GM19023 (cell line): ENCODE measurements around the gene ABCB9.
"Not testable (repeated sequence)": the region's sequence is repeated elsewhere in the genome, so short reads cannot be mapped to it uniquely, and the experiment has no call there.

ENCODE experiments used
- ATAC-seq: cut with Tn5 transposase; IDR thresholded peaks from one replicate; pipeline ENCODE4 v1.9.1; 2021; ENCODE audit warnings: mild to moderate bottlenecking, moderate library complexity; ENCODE audit not compliant: unreplicated experiment

ABCB9 gene

GRCh38 chr12:122944605-122945592 is 21.4 kb downstream of the ABCB9 start:
- no peak for ATAC-seq

GRCh38 chr12:122943196-122943595 is 23.1 kb downstream of the ABCB9 start:
- no peak for ATAC-seq

- ATAC-seq: no peak
Observed at GRCh38 chr12:122942637-122943036, 23.6 kb downstream of the ABCB9 start.

DNA sequence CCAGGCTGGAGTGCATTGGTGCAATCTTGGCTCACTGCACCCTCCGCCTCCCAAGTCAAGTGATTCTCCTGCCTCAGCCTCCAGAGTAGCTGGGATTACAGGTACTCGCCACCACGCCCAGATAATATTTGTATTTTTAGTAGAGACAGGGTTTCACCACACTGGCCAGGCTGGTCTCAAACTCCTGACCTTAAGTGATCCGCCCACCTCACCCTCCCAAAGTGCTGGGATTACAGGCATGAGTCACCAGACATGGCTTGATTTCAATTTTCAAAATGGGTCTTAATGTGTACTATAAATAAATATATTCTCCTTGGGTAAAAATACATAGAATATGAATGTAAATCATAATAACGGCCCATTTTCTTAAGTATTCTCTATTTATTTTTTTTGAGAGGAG is 24.9 kb downstream of the ABCB9 start:
- ATAC-seq: not testable (repeated sequence)

DNA sequence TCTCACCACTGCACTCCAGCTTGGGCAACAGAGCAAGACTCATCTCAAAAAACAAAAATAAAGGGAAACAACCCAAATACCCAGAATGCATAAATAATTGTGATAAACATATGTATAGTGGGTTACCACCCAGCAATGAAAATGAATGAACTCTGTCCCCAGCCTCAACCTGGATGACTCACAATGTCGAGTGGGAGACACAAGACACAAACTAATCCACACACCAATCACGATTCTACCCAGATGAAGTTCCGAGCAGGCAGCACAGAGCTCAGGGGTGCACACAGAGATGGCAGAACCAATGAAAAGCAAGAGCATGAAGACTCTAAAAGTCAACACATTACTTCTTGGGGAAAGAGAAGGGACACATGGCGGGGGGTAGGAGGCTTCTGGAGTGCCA is 27.1 kb downstream of the ABCB9 start:
- ATAC-seq: no peak

GRCh38 chr12:122937622-122938091 is 28.6 kb downstream of the ABCB9 start:
- ATAC-seq: no peak

- ATAC-seq: no peak
Observed at GRCh38 chr12:122935318-122935717, 30.9 kb downstream of the ABCB9 start.

DNA sequence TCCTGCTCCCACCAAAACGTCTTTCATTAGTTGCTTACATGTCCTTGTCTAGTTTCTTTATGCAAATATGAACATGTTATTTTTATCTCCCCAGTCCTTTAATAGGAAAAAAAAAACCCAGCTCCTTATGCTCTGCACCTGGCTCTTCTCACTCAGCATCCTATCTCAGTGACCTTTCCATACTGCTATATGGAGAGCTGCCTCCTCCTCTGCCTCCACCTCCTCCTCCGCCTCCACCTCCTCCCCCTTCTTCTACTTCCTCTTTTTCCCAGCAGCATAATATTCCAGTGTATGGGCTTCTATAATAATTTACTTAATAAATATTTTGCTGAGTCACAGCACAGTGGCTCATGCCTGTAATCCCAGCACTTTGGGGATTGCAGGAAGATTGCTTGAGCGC is 31.5 kb downstream of the ABCB9 start:
- no peak for ATAC-seq

GRCh38 chr12:122932207-122932606 is 34.1 kb downstream of the ABCB9 start:
- ATAC-seq: no peak

DNA sequence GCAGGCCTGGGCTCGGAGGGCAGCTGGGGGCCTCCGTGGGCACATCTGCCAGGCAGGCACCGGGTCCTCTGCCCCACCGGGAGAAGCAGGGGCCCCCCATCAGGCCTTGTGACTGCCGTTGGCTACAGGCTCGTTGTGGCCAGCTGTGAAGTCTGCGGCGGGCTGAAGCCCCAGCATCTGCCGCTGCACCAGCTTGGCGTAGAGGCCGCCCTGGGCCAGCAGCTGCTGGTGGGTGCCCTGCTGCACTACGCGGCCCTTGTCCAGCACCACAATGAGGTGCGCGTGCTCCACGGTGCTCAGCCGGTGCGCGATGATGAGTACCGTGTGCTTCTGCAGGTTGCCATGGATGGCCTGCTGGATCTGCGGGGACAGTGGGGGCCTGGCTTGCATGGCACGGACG is 36.5 kb downstream of the ABCB9 start:
- no peak for ATAC-seq

GRCh38 chr12:122929148-122929538 is 37.1 kb downstream of the ABCB9 start:
- no peak for ATAC-seq

DNA sequence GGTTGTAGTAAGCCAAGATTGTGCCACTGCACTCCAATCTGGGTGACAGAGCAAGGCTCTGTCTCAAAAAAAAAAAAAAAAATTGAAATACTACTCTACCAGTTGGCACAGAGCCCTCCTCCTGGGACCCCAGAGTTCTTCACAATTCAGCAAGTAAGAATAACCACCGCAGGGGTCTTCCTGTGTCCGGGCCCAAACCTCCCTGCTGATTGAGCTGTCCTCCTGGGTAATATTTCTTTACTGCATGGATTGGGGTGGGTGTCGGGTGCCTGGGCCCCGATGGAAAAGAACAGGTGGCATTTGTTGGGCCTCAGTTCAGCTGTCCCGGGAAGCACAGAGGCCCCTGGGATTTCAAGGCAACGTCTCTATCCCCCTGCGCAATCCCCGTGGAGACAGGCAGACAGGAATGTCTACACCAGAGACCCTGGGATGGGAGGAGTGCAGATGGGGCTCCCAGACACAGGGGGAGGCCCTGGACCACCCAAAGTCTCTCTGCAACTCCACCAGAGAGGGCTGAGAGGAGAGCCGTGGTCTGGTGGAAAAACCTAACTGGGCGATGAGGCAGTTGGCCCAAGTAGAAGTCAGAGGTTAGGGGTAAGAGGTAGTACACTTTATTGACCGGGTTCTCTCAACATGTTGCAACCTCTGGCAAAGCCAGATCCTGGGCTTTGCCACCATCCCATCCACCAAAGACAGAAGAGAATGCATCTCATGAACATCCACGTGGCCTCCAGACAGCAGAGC is 37.7 kb downstream of the ABCB9 start:
- ATAC-seq: no peak

- ATAC-seq: no peak
Observed at GRCh38 chr12:122927756-122928403, 38.4 kb downstream of the ABCB9 start.

DNA sequence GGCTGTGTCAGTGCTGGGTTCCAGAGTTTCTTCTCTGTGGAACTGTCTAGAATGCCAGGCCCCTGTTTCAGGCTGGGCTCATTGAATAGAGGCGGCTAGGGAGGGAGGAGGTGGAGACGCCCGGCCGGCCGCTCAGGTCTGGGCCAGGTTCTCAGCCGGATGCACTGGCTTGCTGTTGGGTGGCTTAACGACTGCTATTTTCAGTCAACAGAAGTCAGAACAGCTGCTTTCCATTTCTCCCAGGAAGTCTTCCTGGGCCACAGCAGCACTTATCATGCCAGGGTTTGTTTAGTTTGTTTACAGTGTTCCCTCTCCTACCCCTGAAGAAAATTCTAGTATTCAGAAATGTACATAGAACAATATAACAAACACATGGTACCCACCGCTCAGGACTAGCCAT is 44.3 kb downstream of the ABCB9 start:
- no peak for ATAC-seq

DNA sequence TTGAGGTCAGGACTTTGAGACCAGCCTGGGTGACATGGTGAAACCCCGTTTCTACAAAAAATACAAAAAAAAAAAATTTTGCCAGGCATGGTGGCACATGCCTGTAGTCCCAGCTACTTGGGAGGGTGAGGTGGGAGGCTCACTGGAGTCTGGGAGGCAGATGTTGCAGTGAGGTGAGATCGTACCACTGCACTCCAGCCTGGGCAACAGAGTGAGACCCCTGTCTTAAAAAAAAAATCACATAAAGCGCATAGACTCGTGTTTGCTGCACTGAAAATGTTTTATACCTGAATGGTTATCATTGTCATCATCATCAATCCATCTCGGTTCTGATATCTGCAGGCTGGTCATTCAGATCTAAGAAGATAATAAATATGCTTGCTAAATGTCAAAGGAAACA is 45.6 kb downstream of the ABCB9 start:
- ATAC-seq: no peak

DNA sequence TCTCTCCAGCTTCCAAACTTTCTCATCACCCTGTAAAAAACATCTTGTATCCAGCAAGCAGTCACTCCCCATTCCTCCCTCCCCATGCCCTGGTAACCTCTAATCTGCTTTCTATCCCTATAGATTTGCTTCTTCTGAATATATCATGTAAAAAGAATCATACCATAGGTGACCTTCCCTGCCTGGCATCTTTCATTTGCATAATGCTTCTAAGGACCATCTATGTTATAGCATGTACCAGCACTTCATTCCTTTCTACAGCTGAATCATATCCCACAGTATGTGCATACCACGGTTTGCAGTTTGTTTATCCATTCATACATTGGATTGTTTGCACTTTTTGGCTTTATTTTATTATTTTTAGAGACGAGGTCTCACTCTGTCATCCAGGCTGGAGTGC is 47.4 kb downstream of the ABCB9 start:
- no peak for ATAC-seq

DNA sequence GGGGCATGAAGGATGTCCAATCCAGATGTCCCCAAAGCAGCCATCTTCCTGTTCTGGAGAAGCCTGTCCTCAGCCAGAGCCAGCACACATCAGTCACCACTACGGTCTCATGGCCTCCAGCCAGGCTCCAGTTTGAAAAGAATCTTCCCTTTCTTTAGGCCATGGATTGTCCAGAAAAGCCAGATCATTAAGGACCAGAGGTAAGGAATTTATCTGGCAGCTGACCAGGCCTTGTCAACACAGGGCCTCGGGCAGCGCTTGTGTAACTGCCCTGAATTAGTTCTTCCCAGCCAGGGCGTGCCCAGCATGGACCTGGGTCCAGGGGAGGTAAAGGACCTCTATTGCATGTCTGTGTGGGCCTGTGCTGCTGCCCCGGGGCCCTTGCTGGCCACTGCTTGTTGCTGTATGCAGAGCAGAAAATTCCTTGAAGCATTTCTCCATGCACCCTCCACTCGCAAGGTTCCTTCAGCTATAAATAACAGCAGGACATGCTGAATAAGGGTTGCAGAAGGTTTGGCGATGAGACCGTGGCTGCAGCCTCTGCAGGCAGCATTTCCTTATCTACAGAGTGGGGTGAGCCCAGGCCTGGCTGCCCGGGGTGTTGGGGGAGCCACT is 48.6 kb downstream of the ABCB9 start:
- no peak for ATAC-seq

DNA sequence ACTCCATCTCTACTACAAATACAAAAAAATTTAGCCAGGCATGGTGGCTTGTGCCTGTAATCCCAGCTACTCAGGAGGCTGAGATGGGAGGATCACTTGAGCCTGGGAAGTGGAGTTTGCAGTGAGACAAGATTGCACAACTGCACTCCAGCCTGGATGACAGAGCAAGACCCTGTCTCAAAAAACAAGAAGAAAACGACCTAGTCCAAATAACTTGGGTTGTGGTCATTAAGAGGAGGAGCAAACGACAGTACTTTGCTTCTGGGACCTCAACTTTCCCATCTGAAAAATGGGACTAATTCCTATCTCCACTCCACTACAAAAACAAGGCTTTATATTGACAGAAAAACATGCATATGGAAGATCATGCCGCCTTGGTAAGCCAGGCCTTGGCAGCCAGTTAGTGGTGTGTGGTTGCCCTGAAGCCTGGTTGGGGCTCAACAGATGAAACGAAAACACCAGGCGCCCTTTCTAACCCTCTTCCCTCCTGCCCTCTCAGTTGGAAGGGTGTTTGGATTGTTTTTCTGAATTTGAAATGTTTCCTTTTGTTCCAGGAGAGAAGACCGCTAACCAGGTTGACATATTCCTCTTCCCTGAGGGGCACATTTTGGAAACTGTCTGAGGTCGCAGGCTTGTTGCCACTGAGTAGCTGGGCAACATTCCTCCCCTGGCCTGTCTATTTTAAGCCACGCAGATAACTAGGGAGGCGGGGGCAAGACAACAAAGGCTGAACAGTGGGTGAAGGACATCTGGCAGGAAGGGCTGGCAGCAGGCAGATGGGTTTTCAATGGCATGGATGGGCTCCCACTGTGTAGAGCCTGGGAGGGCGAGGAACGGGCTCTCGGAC is 56.6 kb downstream of the ABCB9 start:
- ATAC-seq: no peak

- no peak for ATAC-seq
Observed at GRCh38 chr12:122908915-122909314, 57.3 kb downstream of the ABCB9 start.

DNA sequence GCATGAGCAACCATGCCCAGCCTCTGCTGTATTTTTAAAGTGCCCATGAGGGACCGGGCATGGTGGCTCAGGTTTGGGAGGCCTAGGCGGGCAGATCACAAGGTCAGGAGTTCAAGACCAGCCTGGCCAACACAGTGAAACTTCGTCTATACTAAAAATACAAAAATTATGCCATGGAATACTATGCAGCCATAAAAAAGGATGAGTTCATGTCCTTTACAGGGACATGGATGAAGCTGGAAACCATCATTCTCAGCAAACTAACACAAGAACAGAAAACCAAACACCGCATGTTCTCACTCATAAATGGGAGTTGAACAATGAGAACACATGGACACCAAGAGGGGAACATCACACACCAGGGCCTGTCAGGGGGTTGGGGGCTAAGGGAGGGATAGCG is 61.0 kb downstream of the ABCB9 start:
- not testable (repeated sequence) for ATAC-seq
